B cell (primary cell): ENCODE results near the gene COA7. TPM values are rescaled to one million over a fixed set of nuclear protein-coding genes. Genes with fewer than 3 reads are reported as not detected.

Experiments used
- ATAC-seq: fragments of 200-7000 bp; cut with Tn5 transposase; one replicate; pipeline ENCODE4 v1.10.0; 2021; ENCODE audit warnings: low read depth, mild to moderate bottlenecking, moderate number of reproducible peaks, moderate library complexity
- CTCF ChIA-PET: fragments of 350-600 bp; sonication (Branson Sonifier 250); formaldehyde crosslinking; loops from one replicate; lab custom pipeline; 2021; ENCODE audit warnings: antibody characterized with exemption, inconsistent platforms; lab: Charles Lee
- POLR2A ChIA-PET: fragments of 350-600 bp; sonication (Branson Sonifier 250); formaldehyde crosslinking; loops from one replicate; lab custom pipeline; 2021; ENCODE audit warnings: antibody characterized with exemption; lab: Charles Lee
- DNase-seq: peaks from one replicate; pipeline ENCODE4 v3.0.0; 2013
- H2AFZ ChIP-seq: 2 replicates; pipeline ENCODE4 v1.6.1; 2012; ENCODE audit warnings: mild to moderate bottlenecking, low read depth, low read length; ENCODE audit not compliant: insufficient read depth, poor library complexity, severe bottlenecking
- H3K27ac ChIP-seq, 2 donors: 1 replicate in 1 of 2; 2 replicates in 1 of 2; pipeline ENCODE4 v1.5.1; 2012 to 2013; ENCODE audit warnings: low read length in 2 of 2, mild to moderate bottlenecking in 2 of 2, moderate library complexity in 1 of 2
- H3K27me3 ChIP-seq, 4 experiments: fragments of 200-600 bp in 1 of 4; sonication (generic) in 1 of 4; replicated peaks in 1 of 4; 1 replicate in 2 of 4; 2 replicates in 2 of 4; pipeline versions ENCODE4 v1.6.1 to v1.7.0; 2013 to 2016; ENCODE audit warnings: low read length in 3 of 4, mild to moderate bottlenecking in 2 of 4, mixed read lengths in 1 of 4, moderate library complexity in 1 of 4; ENCODE audit not compliant: insufficient read depth in 4 of 4, control insufficient read depth in 3 of 4; ENCODE audit errors: control extremely low read depth in 1 of 4
- H3K36me3 ChIP-seq, 2 experiments: replicated peaks in 1 of 2; 1 replicate in 1 of 2; 2 replicates in 1 of 2; pipeline versions ENCODE4 v1.6.1 to v1.7.1; 2013; ENCODE audit warnings: low read length in 1 of 2; ENCODE audit not compliant: insufficient read depth in 2 of 2, control insufficient read depth in 1 of 2; ENCODE audit errors: control extremely low read depth in 1 of 2, extremely low read depth in 1 of 2
- H3K4me1 ChIP-seq, 2 donors: fragments of 200-600 bp in 1 of 2; sonication (generic) in 1 of 2; 1 replicate in 1 of 2; 2 replicates in 1 of 2; pipeline versions ENCODE4 v1.5.1 to v1.6.1; 2013 to 2017; ENCODE audit warnings: low read length in 2 of 2; ENCODE audit not compliant: control insufficient read depth in 2 of 2, insufficient read depth in 2 of 2
- H3K4me2 ChIP-seq: replicated peaks from 2 replicates; pipeline ENCODE3; 2012; ENCODE audit warnings: mild to moderate bottlenecking, low read depth, low read length; ENCODE audit not compliant: poor library complexity, severe bottlenecking
- H3K4me3 ChIP-seq, 5 experiments: fragments of 200-600 bp in 1 of 5; sonication (generic) in 1 of 5; 1 replicate in 3 of 5; 2 replicates in 2 of 5; pipeline versions ENCODE4 v1.5.1 to v1.7.0; 2011 to 2016; ENCODE audit warnings: low read length in 4 of 5, mild to moderate bottlenecking in 4 of 5, low read depth in 2 of 5, control low read depth in 1 of 5, moderate library complexity in 1 of 5; ENCODE audit not compliant: insufficient read depth in 1 of 5; ENCODE audit errors: control extremely low read depth in 1 of 5, extremely low read depth in 1 of 5
- H3K79me2 ChIP-seq: fragments of 200-600 bp; sonication (generic); one replicate; pipeline ENCODE4 v1.6.0; 2016; ENCODE audit warnings: low read length; ENCODE audit not compliant: control insufficient read depth, insufficient read depth
- H3K9ac ChIP-seq: fragments of 200-600 bp; sonication (generic); 2 replicates; pipeline ENCODE4 v1.6.1; 2017; ENCODE audit warnings: mild to moderate bottlenecking, low read length, moderate library complexity
- H3K9me3 ChIP-seq, 3 donors: one replicate each; pipeline versions ENCODE4 v1.6.1 to v1.7.1; 2013; ENCODE audit warnings: low read length in 2 of 3; ENCODE audit not compliant: control insufficient read depth in 2 of 3, insufficient read depth in 1 of 3; ENCODE audit errors: control extremely low read depth in 1 of 3
- H4K20me1 ChIP-seq: 2 replicates; pipeline ENCODE4 v1.6.0; 2012; ENCODE audit warnings: mild to moderate bottlenecking, low read length; ENCODE audit not compliant: insufficient read depth, control insufficient read depth, poor library complexity, severe bottlenecking
- H3K27ac Mint-ChIP-seq: one replicate; pipeline ENCODE4 v1.8.0; 2021; ENCODE audit warnings: mixed read lengths
- H3K27me3 Mint-ChIP-seq: one replicate; pipeline ENCODE4 v1.8.0; 2021; ENCODE audit warnings: mixed read lengths
- H3K4me1 Mint-ChIP-seq: one replicate; pipeline ENCODE4 v1.8.0; 2021; ENCODE audit warnings: mixed read lengths
- H3K4me3 Mint-ChIP-seq: one replicate; pipeline ENCODE4 v1.8.0; 2021; ENCODE audit warnings: mixed read lengths
- H3K9me3 Mint-ChIP-seq: one replicate; pipeline ENCODE4 v1.8.0; 2022; ENCODE audit warnings: mixed read lengths; ENCODE audit not compliant: insufficient read depth
- CTCF ChIP-seq: fragments of 200-600 bp; IDR thresholded peaks from one replicate; pipeline ENCODE4 v1.8.0; 2022; ENCODE audit warnings: antibody characterized with exemption, mild to moderate bottlenecking
- EZH2 ChIP-seq: IDR thresholded peaks from 2 replicates; pipeline ENCODE4 v1.6.1; 2012; ENCODE audit warnings: borderline replicate concordance, low read depth, mild to moderate bottlenecking, moderate library complexity, low read length; ENCODE audit not compliant: insufficient read depth, poor library complexity, severe bottlenecking
- WGBS: methylation state at CpG from one replicate; pipeline ENCODE4 v1.1.5; 2013; ENCODE audit warnings: missing lambda C conversion rate; ENCODE audit not compliant: insufficient coverage; 5-methylcytosine and 5-hydroxymethylcytosine counted together
- intact Hi-C: fragments of 100-400 bp; cut with micrococcal nuclease; formaldehyde crosslinking; loops from one replicate; pipeline ENCODE4 v1.10.0; 2022
- polyA plus RNA-seq: library from polyadenylated mRNA; depleted of rRNA; stranded (reverse); fragments of >200 nt; gene quantifications from 2 replicates; pipeline ENCODE4 v1.2.3, GENCODE V29; 2012
- total RNA-seq, 2 donors: library from RNA; stranded (reverse); fragments of 120-200 nt in 1 of 2; gene quantifications; 1 replicate in 1 of 2; 2 replicates in 1 of 2; pipeline versions ENCODE4 v1.2.3 to v1.2.4, GENCODE V29; 2013 to 2022

Gene COA7
- total and polyA plus RNA-seq, 2 donors (not counting 1 experiment from before 2014, with no cell fraction given) = 1.3 to 11.3 TPM

GRCh38 chr1:52702886-52703787 lies 5.0 kb upstream of the COA7 start:
- Histone ChIP-seq H3K4me2 (peak overlapping the region; percentile 81), H3K36me3 (no peaks in the 10 kb centered on the region), H3K4me3 (peak overlapping the region in 4 of 5 experiments; percentile 37 to 57 (median 49)), H2AFZ (peak overlapping the region; percentile 94), H3K9me3 (no peaks in the 10 kb centered on the region), H3K79me2 (no peaks in the 10 kb centered on the region), H3K27me3 (no peaks in the 10 kb centered on the region), H3K4me1 (peaks cover 8 to 21% of the 10 kb centered on the region in 2 donors), H3K27ac (peak overlapping the region; percentile 83 to 88), H3K9ac (peak overlapping the region; percentile 34), H4K20me1 (no peaks in the 10 kb centered on the region)
- peaks cover under 1% of the 10 kb centered on the region for H3K27me3 Mint-ChIP-seq
- 4% methylated on average over 28 of the region's 35 CpGs for WGBS
- H3K4me1 Mint-ChIP-seq = peaks cover 24% of the 10 kb centered on the region
- ChIA-PET POLR2A (interaction anchor here (0.6 to 1.3 kb wide), 4 partner anchors 20 to 1788 kb away, joined by 3 to 6 read pairs (median 3); partner anchors contain the start of gene ZYG11B), CTCF (interaction anchor here (0.6 to 1.6 kb wide), 9 partner anchors 17 to 480 kb away, joined by 3 to 6 read pairs (median 3); partner anchors contain the start of genes ORC1, PRPF38A and ZYG11B)
- no peaks in the 10 kb centered on the region for H3K9me3 Mint-ChIP-seq
- ATAC-seq (peak; percentile 86), DNase-seq (peak; percentile 93)
- H3K27ac Mint-ChIP-seq = peak overlapping the region; percentile 97
- H3K4me3 Mint-ChIP-seq = peak overlapping the region; percentile 90
- TF ChIP-seq CTCF (no peak), EZH2 (no peak)
- intact Hi-C loops = loop anchor here (1.0 to 10.0 kb wide), 7 partner anchors 23 to 1468 kb away; partner anchors contain the start of genes BTF3L4, CC2D1B, RNF11 and TXNDC12
